ENCODE results near the gene KAT2B.
"Not testable (repeated sequence)": the region's sequence is repeated elsewhere in the genome, so short reads cannot be mapped to it uniquely, and the experiment has no call there.

KAT2B gene

DNA sequence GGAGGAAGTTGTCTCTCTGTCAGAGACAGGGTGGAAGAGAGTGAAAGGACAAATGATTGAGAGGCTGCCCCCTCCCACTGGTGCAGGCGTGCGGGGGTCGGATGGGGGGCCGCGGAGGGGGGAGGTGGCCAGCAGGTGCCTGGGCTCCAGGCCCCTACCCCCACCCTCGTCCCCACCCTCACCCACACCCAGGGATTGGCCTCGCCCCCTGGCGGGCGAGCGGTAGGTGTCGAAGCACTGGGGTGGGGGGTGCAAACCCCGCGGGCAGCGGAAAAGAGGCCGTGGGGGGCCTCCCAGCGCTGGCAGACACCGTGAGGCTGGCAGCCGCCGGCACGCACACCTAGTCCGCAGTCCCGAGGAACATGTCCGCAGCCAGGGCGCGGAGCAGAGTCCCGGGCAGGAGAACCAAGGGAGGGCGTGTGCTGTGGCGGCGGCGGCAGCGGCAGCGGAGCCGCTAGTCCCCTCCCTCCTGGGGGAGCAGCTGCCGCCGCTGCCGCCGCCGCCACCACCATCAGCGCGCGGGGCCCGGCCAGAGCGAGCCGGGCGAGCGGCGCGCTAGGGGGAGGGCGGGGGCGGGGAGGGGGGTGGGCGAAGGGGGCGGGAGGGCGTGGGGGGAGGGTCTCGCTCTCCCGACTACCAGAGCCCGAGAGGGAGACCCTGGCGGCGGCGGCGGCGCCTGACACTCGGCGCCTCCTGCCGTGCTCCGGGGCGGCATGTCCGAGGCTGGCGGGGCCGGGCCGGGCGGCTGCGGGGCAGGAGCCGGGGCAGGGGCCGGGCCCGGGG is at the start of gene KAT2B:
Gene KAT2B (plus strand): TSS at position 682 of the 783 bp plus-strand sequence. CDS start 32 bp downstream, at position 714.
- in situ Hi-C loops (cut with HindIII; ENCODE audit: low sequenced_read_pairs): loop anchor here (25.0 kb wide), 1 partner anchor 103 kb away; the partner anchor contains the start of genes EFHB and RAB5A

GRCh38 chr3:19994796-19995195 is 45.5 kb upstream of the KAT2B start:
- in situ Hi-C loops (cut with HindIII; ENCODE audit: low sequenced_read_pairs): no loop called here

DNA sequence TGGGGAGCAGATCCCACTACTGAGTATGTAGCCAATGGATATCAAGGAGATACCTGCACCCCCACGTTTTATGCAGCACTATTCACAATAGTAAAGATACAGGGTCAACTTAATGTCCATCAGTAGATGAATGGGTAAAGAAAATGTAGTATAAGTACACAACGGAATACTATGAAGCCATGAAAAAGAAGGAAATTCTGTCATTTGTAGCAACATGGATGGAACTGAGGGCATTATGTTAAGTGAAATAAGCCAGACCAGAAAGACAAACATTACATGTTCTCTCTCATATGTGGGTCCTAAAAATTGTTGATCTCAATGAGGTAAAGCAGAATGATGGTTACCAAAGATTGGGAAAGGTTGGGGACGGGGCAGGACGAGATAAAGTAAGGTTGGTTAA is 42.7 kb upstream of the KAT2B start:
- in situ Hi-C loops (cut with HindIII; ENCODE audit: low sequenced_read_pairs): no loop called here

- in situ Hi-C loops (cut with HindIII; ENCODE audit: low sequenced_read_pairs): no loop called here
Measured at GRCh38 chr3:20001932-20002331, 38.3 kb upstream of the KAT2B start.

GRCh38 chr3:20007960-20008359 is 32.3 kb upstream of the KAT2B start:
- in situ Hi-C loops (cut with HindIII; ENCODE audit: low sequenced_read_pairs): no loop called here

DNA sequence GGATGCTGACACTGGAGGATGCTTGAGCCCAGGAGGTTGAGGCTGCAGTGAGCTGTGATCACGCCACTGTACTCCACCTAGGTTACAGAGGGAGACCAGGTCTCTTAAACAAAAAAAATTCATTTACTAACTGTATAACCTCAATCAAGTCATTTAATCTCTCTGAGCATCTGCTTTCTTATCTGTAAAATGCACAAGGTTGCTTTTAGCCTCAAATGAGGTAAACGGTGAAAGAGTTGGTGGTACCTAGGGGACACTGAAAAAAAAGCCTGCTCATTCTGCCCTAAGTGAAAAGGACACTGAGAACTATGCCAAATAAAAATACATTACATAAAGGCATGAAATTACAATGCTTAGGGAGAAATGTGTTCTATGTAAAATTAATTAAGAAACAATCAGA is 31.6 kb upstream of the KAT2B start:
- in situ Hi-C loops (cut with HindIII; ENCODE audit: low sequenced_read_pairs): no loop called here

DNA sequence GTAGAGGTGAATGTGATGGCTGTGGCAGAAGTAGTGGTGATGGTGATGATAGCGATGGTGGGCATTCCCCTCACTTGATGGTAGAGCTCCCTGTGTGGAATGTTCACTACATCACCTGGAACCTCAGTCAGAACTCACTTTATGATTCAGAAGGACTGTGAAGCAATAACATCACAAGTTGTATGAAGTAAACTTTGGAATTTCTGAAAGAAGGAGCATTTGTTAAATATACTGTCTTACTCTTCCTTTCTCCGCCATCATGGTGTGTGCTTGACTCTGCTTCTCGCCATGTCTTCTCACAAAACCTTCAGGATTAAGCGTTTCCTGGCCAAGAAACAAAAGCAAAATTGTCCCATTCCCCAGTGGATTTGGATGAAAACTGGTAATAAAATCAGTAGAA is 28.1 kb upstream of the KAT2B start, which contains the start of gene PP2D1:
Gene PP2D1 (minus strand): TSS at position 101 of the 400 bp plus-strand sequence. CDS start 192 bp downstream, outside the sequence.
- in situ Hi-C loops (cut with HindIII; ENCODE audit: low sequenced_read_pairs): no loop called here

DNA sequence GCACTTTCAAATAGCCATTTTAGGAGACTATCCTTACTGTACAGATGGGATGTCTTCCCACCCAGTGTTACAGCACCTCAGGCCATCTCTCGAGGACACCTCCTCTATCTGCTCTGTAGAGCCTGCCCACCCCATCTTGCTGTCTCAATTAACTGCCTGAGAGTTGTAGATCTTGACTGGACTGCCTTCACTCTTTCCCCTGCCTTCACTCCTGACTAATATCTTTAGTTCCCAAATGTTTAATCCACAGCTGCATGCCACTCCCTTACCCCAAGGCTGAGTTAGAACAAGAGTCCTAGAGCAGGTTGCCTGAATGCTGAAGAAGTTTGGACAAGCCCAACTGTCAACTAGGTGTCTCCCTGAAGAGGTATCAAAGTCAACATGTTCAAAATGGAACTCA is 26.9 kb upstream of the KAT2B start:
- in situ Hi-C loops (cut with HindIII; ENCODE audit: low sequenced_read_pairs): no loop called here

DNA sequence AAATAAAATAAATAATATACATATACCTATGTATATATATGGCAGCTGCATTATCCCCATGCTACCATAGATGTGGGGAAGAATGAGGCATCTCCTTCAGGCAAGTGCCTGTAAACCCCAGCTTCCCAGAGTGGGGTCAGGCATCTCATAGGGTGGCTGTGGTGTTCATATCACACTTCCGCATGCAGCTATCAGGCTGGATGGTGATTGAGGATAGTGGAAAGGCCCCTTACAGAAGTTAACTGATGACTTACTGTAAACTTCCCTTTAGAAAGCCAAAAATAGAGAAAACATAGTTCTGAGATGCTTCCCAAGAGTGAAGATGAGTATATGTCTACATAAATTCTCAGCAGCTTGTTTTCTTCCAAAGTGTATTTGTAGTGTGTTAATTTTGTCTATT is 24.7 kb upstream of the KAT2B start:
- in situ Hi-C loops (cut with HindIII; ENCODE audit: low sequenced_read_pairs): no loop called here

GRCh38 chr3:20016076-20016475 is 24.2 kb upstream of the KAT2B start:
- in situ Hi-C loops (cut with HindIII; ENCODE audit: low sequenced_read_pairs): not testable (repeated sequence)

DNA sequence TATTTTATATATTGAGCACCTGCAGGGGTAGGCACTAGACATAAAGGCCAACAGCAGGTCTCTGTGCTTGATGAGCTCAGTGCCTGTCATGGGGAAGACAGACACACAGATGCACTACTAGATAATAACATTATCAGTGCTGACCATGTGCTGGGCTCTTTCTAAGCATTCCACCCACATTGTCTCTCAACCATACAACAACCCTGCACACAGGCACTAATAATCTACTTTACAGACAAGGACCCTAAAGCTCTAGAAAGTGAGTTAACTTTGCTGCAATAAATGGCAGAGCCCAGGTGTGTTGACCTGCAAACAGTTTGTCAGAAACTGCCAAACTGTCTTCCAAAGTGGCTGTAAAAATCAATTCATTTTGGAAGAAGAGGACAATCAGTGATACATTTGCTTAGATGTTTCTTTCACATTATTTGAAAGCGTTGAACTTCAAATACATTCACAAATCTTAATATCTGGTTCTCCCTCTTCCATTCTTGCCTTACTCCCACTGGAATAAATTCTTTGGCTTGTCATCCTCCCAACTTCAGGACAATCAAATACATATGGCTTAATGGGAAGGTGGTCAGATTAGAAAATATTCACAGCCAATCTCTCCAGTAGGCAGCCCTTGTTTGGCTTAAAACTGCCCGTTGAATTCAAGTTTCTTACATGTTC is 17.2 kb upstream of the KAT2B start:
- in situ Hi-C loops (cut with HindIII; ENCODE audit: low sequenced_read_pairs): no loop called here

- in situ Hi-C loops (cut with HindIII; ENCODE audit: low sequenced_read_pairs): no loop called here
Measured at GRCh38 chr3:20023623-20024405, 16.4 kb upstream of the KAT2B start.

- in situ Hi-C loops (cut with HindIII; ENCODE audit: low sequenced_read_pairs): loop anchor here (25.0 kb wide), 1 partner anchor 90 kb away; the partner anchor contains the start of genes EFHB and RAB5A
Measured at GRCh38 chr3:20027136-20027535, 13.1 kb upstream of the KAT2B start.

DNA sequence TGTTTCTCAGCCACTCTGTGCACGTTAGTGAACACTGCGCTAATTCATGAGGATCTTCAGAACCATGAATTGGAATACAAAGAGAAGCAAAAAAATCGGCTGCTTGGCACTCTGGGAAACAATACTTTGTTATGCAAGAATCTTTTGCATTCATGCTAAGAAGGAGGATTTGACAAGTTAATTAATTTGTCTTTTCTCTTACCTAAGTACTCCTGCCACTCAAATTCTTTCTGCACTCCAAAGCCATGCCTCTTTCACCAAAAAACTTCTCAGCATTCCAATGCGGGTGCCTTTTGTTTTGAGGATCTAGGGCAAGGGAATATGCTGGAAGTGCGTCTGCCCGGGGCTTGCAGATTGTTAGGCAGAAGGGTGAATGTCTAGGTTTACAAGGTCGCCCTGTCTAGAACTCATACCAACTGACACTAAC is 11.3 kb upstream of the KAT2B start:
- in situ Hi-C loops (cut with HindIII; ENCODE audit: low sequenced_read_pairs): loop anchor here (25.0 kb wide), 1 partner anchor 92 kb away; the partner anchor contains the start of genes EFHB and RAB5A

GRCh38 chr3:20031939-20032338 is 8.3 kb upstream of the KAT2B start:
- in situ Hi-C loops (cut with HindIII; ENCODE audit: low sequenced_read_pairs): loop anchor here (25.0 kb wide), 1 partner anchor 95 kb away; the partner anchor contains the start of genes EFHB and RAB5A

- in situ Hi-C loops (cut with HindIII; ENCODE audit: low sequenced_read_pairs): loop anchor here (25.0 kb wide), 1 partner anchor 98 kb away; the partner anchor contains the start of genes EFHB and RAB5A
Measured at GRCh38 chr3:20035019-20035418, 5.2 kb upstream of the KAT2B start.

- in situ Hi-C loops (cut with HindIII; ENCODE audit: low sequenced_read_pairs): loop anchor here (25.0 kb wide), 1 partner anchor 100 kb away; the partner anchor contains the start of genes EFHB and RAB5A
Measured at GRCh38 chr3:20037255-20037996, 2.8 kb upstream of the KAT2B start.

GRCh38 chr3:20038699-20039465 is 1.4 kb upstream of the KAT2B start:
- in situ Hi-C loops (cut with HindIII; ENCODE audit: low sequenced_read_pairs): loop anchor here (25.0 kb wide), 1 partner anchor 102 kb away; the partner anchor contains the start of genes EFHB and RAB5A

GRCh38 chr3:20039466-20039764 is 831 bp upstream of the KAT2B start:
- in situ Hi-C loops (cut with HindIII; ENCODE audit: low sequenced_read_pairs): loop anchor here (25.0 kb wide), 1 partner anchor 102 kb away; the partner anchor contains the start of genes EFHB and RAB5A

Data from DLD1 (cell line).